HuH-7.5 (cell line): ENCODE measurements around the gene FAM227B.
"Not testable (repeated sequence)": the region's sequence is repeated elsewhere in the genome, so short reads cannot be mapped to it uniquely, and the experiment has no call there.

ENCODE experiments used
- DNase-seq: peaks from one replicate; pipeline ENCODE4 v3.0.0; 2011; ENCODE audit warnings: low spot score

Gene FAM227B

GRCh38 chr15:49620658-49621368, at the start of gene FAM227B, which contains the start of gene DTWD1:
Gene FAM227B (minus strand): TSS chr15:49620818. CDS start chr15:49615171, 5,647 bp downstream.
Gene DTWD1 (plus strand): TSS chr15:49621048. CDS start chr15:49625168, 4,120 bp downstream.
- DNase-seq, result peak; percentile 66

- no peak for DNase-seq
Measured at GRCh38 chr15:49669288-49669687, 48.7 kb upstream of the FAM227B start.

- not testable (repeated sequence) for DNase-seq
Measured at GRCh38 chr15:49666486-49666885, 45.9 kb upstream of the FAM227B start.

- DNase-seq, result no peak
Measured at GRCh38 chr15:49664716-49665115, 44.1 kb upstream of the FAM227B start.

GRCh38 chr15:49656734-49657133, 36.1 kb upstream of the FAM227B start:
- no peak for DNase-seq

- no peak for DNase-seq
Measured at GRCh38 chr15:49652922-49653321, 32.3 kb upstream of the FAM227B start.

- no peak for DNase-seq
Measured at GRCh38 chr15:49650676-49651075, 30.1 kb upstream of the FAM227B start.

GRCh38 chr15:49649987-49650386, 29.4 kb upstream of the FAM227B start:
- DNase-seq, result no peak

GRCh38 chr15:49646891-49647290, 26.3 kb upstream of the FAM227B start:
- DNase-seq, result no peak

GRCh38 chr15:49645941-49646340, 25.3 kb upstream of the FAM227B start:
- no peak for DNase-seq

- DNase-seq, result no peak
Measured at GRCh38 chr15:49645277-49645676, 24.7 kb upstream of the FAM227B start.

- no peak for DNase-seq
Measured at GRCh38 chr15:49644364-49644794, 23.8 kb upstream of the FAM227B start.

- no peak for DNase-seq
Measured at GRCh38 chr15:49637857-49638256, 17.2 kb upstream of the FAM227B start.

- DNase-seq, result no peak
Measured at GRCh38 chr15:49628379-49628778, 7.8 kb upstream of the FAM227B start.

- no peak for DNase-seq
Measured at GRCh38 chr15:49627407-49627877, 6.8 kb upstream of the FAM227B start.

GRCh38 chr15:49625460-49626036, 4.9 kb upstream of the FAM227B start:
- no peak for DNase-seq

GRCh38 chr15:49624056-49624455, 3.4 kb upstream of the FAM227B start:
- no peak for DNase-seq

- DNase-seq, result no peak
Measured at GRCh38 chr15:49622561-49622960, 1.9 kb upstream of the FAM227B start.

GRCh38 chr15:49621887-49622286, 1.3 kb upstream of the FAM227B start:
- DNase-seq, result no peak

GRCh38 chr15:49621401-49621811, 788 bp upstream of the FAM227B start:
- no peak for DNase-seq

GRCh38 chr15:49620199-49620598, 419 bp downstream of the FAM227B start:
- DNase-seq, result no peak

- no peak for DNase-seq
Measured at GRCh38 chr15:49619226-49619625, 1.4 kb downstream of the FAM227B start.

GRCh38 chr15:49612240-49612639, 8.4 kb downstream of the FAM227B start:
- not testable (repeated sequence) for DNase-seq
